Measurements from ENCODE around the gene PDZD7.

Gene PDZD7

DNA sequence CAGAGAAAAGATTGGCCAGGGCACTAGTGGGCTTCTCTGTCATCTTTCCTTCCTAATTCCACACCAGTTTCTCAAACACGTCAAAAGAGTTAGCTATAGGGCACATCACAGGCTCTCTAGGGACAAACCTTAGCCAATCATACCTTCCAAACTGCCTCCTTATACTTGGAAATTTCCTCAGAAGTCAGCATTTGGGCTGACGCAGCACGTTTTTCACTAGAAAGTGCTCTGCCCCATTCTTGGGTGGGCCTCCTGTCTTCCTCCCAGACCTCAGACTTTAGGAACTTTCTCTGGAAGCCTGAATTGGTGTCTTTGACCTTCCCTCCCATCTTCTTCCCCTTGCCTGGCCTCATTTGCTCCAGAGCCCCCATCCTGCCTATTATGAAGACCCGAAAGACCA lies 11.2 kb upstream of the PDZD7 start:
- in situ Hi-C loops (cut with HindIII; ENCODE audit: low sequenced_read_pairs) = no loop called here
- H3K4me3 ChIP-seq (ENCODE audit: low read depth, low read length) = peak overlapping the region; percentile 57
- DNase-seq (ENCODE audit: low read depth, low spot score) = no peak
- TF ChIP-seq, protein P1, sequence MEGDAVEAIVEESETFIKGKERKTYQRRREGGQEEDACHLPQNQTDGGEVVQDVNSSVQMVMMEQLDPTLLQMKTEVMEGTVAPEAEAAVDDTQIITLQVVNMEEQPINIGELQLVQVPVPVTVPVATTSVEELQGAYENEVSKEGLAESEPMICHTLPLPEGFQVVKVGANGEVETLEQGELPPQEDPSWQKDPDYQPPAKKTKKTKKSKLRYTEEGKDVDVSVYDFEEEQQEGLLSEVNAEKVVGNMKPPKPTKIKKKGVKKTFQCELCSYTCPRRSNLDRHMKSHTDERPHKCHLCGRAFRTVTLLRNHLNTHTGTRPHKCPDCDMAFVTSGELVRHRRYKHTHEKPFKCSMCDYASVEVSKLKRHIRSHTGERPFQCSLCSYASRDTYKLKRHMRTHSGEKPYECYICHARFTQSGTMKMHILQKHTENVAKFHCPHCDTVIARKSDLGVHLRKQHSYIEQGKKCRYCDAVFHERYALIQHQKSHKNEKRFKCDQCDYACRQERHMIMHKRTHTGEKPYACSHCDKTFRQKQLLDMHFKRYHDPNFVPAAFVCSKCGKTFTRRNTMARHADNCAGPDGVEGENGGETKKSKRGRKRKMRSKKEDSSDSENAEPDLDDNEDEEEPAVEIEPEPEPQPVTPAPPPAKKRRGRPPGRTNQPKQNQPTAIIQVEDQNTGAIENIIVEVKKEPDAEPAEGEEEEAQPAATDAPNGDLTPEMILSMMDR (IDR thresholded peaks at IDR 0.05; ENCODE audit: low read depth, low read length) = no peak

DNA sequence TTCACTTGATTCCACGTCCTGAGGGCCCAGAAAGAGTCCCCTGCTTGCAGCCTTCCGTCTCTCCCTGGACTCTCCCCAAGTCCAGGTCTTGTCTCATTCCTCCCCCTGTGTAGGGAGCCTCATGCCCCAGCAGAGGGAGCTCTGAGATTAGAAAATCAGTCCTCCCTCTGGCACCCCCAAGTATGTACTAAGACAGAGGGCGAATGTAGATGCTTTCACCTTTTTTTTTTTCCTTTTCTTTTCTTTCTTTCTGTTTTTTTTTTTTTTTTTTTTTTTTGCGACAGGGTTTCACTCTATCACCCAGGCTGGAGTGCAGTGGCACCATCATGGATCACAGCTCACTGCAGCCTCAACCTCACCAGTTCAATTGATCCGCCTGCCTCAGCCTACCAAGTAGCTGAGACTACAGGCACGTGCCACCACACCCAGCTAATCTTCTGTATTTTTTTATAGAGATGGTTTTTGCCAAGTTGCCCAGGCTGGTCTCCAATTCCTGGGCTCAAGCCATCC lies 10.4 kb upstream of the PDZD7 start:
- TF ChIP-seq, protein P1 (IDR thresholded peaks at IDR 0.05; ENCODE audit: low read depth, low read length) = peak; percentile 85
- no peak overlapping the region for H3K4me3 ChIP-seq (ENCODE audit: low read depth, low read length)
- in situ Hi-C loops (cut with HindIII; ENCODE audit: low sequenced_read_pairs) = no loop called here
- DNase-seq (ENCODE audit: low read depth, low spot score) = peak; percentile 90

DNA sequence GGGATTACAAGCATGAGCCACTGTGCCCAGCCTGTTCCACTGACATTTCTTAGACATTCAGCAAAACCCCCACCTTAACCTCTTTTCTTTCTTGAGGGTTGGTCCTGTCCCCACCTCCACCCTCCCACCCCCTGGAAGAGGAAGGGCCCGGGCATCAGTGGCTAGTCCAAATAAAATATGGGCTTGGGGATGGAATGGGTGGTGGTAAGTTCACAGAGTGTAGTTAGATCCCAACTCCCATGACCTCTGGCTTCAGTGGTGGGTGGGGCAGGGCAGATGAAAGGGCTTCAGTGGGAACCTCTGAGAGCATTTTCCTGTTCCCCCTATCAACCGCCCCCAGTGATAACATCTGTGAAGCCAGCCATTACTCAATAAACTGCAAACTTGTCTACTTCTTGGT lies 9.9 kb upstream of the PDZD7 start:
- no peak overlapping the region for H3K4me3 ChIP-seq (ENCODE audit: low read depth, low read length)
- DNase-seq (ENCODE audit: low read depth, low spot score) = no peak
- in situ Hi-C loops (cut with HindIII; ENCODE audit: low sequenced_read_pairs) = no loop called here
- TF ChIP-seq, protein P1 (IDR thresholded peaks at IDR 0.05; ENCODE audit: low read depth, low read length) = no peak

DNA sequence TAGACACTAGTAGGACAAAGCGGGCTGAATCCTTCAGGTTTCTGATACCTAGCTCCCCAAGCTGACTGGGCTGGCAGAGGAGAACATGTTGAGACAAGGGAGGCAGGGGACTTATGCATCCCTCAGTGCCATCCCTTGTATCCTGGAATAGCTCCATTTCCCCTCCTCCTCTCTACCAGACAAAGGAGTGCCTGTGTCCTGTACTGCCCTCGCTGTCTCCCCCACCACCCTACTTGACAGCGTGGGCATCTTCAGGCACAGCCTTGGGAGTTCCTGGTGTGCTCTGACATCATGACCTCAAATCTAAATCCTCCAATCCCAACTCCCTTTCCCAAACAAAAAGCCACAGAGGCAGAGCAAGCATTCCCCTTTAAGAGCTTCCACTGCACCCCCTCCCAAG lies 9.1 kb upstream of the PDZD7 start:
- no peak overlapping the region for H3K4me3 ChIP-seq (ENCODE audit: low read depth, low read length)
- DNase-seq (ENCODE audit: low read depth, low spot score) = no peak
- in situ Hi-C loops (cut with HindIII; ENCODE audit: low sequenced_read_pairs) = no loop called here
- TF ChIP-seq, protein P1 (IDR thresholded peaks at IDR 0.05; ENCODE audit: low read depth, low read length) = no peak

DNA sequence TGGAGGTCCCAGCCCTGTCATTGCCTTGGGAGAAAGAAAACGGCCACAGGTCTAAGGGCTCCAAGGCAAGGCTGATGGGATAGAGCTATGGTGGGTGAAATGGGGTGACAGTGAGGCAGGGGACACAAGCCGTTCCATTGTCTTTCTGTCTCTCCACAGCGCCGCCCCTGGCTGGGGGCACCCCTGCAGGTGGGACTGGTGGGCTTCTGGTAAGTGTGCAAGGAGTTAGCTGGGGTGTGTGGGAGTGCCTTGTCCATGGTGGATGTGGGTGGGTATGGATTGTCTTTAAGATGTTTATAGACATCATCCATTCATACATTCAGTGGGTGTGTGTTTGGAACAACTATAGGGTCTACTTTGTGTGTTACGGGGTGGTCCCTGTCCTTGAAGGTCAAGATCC lies 7.6 kb upstream of the PDZD7 start:
- TF ChIP-seq, protein P1 (IDR thresholded peaks at IDR 0.05; ENCODE audit: low read depth, low read length) = no peak
- in situ Hi-C loops (cut with HindIII; ENCODE audit: low sequenced_read_pairs) = no loop called here
- no peak overlapping the region for H3K4me3 ChIP-seq (ENCODE audit: low read depth, low read length)
- DNase-seq (ENCODE audit: low read depth, low spot score) = no peak

DNA sequence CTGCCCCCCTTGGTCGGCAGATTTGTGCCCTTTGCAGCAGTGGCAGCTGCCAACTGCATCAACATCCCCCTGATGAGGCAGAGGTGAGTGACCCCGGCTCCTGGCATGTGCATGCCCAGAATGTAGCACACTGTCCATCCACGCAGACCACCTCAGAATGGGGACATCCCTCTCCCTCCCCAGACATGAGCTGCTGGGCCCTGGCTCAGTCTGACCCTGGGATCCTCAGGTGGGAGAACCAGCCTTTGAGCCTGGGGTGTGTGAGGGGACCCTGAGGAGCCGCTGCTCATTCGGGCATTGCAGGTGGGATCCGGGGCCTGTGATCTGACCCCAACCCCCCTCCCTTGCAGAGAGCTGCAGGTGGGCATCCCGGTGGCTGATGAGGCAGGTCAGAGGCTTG lies 5.8 kb upstream of the PDZD7 start:
- DNase-seq (ENCODE audit: low read depth, low spot score) = no peak
- H3K4me3 ChIP-seq (ENCODE audit: low read depth, low read length) = no peak overlapping the region
- in situ Hi-C loops (cut with HindIII; ENCODE audit: low sequenced_read_pairs) = no loop called here
- TF ChIP-seq, protein P1 (IDR thresholded peaks at IDR 0.05; ENCODE audit: low read depth, low read length) = no peak

Measured in astrocyte of the spinal cord (primary cell).